Non-pigmented ciliary epithelial cell (primary cell): ENCODE data around the gene FYB2.
"Not testable (repeated sequence)": the region's sequence is repeated elsewhere in the genome, so short reads cannot be mapped to it uniquely, and the experiment has no call there.

Experiments used
- DNase-seq: peaks from one replicate; pipeline ENCODE4 v3.0.0-alpha.2; 2010; ENCODE audit warnings: low read depth

Gene FYB2

DNA sequence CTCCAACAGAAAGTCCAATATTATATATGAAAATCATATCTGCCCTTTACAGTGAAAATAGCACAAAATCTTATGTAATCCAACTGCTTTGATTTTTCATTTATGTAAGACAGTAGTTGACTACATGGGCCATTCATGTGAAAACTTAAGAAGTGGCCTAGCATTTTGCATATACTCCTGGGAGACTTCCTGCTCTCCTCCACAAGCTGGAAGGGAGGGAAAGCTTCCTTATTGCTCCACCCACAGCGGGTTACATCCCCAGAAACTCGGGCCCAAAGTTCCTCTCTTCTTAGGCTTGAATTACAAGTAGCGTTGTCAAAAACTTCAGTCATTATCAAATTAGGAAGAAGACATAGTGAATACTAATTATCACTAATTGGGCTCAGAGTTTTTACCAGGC is 29.2 kb downstream of the FYB2 start:
- DNase-seq, result no peak

- DNase-seq, result no peak
Observed at GRCh38 chr1:56788588-56788987, 30.6 kb downstream of the FYB2 start.

GRCh38 chr1:56788102-56788501 is 31.1 kb downstream of the FYB2 start:
- DNase-seq, result no peak

- DNase-seq, result no peak
Observed at GRCh38 chr1:56787330-56787729, 31.9 kb downstream of the FYB2 start.

DNA sequence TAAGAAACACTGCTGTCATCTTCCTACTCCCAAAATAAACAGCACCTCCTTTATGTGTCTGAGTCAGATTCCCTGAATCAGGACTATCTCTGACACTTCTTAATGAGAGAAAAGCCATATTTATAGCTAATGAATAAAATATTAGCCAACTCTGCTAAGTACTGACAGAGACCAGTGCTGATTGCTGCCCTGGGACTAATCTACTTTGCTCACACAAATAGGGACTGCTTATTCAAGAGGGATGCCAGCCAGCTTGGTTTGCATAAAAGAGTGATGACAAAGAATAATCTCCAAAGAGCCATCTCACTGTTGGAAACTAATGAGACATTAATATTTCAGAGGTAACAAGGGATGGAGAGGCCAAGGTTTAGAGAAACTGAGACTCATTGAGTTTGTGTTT is 36.4 kb downstream of the FYB2 start:
- DNase-seq, result no peak

DNA sequence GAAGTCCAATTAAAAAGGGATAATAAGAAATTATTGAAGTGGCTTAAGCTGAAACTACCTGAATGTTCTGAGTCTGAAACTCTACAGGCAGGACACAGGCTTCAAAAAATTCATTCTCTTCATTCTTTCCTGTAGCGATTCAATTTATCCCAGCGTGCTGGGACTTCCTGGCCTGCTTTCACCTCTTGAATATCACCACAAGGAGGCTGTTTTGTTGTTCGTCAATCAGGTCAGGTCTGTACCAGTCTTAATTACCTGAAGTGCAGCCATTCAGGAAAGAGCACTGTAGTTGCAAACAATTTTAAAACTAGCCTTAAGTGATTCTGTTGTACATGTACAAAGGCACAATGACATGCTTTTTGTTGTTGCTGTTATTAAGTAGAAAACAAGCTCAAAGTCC is 38.4 kb downstream of the FYB2 start:
- DNase-seq, result no peak

- no peak for DNase-seq
Observed at GRCh38 chr1:56780128-56780750, 39.0 kb downstream of the FYB2 start.

DNA sequence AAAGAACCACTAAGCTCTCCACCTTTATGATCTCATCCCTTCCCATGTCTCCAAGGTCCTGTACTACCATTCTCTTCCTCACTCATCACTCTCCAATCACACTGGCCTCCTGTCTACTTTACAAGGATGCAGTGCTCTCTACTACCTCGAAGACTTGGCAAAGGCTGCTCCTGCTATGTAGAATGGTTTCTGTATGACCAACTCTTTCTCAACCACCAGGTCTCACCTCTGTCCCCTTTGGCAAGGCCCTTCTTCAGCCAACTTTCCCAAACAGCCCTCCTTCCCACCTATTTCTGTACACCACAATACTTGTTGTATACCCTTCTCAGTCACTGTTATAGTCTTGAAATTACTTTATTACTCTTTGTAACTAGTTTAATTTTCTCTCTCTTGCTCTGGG is 41.2 kb downstream of the FYB2 start:
- no peak for DNase-seq

DNA sequence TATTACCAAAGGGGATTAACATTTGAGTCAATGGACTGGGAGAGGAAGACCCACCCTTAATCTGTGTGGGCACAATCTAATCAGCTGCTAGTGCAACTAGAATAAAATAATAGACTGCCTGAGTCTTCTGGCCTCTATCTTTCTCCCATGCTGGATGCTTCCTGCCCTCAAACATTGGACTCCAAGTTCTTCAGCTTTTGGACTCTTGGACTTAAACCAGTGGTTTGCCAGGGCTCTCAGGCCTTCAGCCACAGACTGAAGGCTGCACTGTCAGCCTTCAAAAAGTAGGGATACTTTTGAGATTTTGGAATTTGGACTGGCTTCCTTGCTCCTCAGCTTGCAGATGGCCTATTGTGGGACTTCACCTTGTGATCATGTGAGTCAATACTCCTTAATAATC is 44.5 kb downstream of the FYB2 start:
- not testable (repeated sequence) for DNase-seq

DNA sequence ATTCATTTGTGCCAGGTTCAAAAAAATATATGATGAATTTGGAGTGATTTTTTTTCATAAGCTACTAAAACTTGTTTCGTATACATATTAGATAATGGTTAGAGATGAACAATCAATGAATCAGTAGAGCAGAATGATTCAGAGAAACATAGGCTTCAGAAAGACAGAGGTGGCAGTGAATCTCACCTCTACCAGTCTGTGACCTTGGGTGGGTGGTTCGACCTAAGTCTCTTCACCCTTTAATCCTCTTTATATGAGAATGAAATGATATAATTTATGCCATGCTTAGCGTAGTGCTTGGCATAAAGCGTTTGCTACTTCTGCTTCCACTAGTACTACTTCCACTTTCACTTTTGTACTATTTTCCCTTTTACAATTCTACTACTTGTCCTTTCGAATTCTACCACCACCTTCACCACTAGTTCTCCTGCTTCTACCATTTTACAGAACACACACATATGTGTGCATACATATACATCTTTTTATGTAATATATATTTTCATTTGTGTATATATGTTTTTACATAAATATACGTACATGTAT is 45.1 kb downstream of the FYB2 start:
- DNase-seq, result no peak

DNA sequence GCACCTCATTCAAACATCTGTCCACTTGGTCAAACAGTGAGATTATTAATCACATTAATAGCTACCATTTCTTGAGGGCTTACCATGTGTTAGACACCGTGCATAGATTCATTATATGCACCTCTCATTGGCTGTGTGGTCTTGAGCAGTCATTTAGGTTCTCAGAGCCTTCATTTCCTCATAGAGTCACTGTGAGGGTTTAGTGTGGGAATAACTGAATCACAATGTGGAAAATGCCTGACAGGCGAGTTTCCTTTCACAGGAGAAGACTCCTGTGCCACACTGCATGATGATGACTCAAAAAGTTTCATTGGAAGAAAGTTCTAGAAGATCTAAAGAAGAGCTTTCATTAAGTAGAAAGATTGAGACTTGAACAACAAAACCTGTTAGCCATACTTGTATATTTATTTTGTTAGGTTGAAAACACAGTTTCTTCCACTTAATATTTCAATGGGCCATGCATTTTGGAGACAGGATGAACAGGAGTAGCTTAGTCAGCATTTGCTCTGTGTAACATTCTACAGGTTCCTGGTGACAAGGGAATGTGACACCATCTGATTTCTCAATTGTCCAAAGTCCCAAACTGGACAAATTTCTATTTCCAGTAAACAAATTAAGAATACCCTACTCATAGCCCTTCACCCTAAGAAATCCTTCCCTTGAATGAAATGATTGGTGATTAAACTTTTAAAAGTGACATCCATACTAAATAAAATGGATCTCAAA is 45.7 kb downstream of the FYB2 start:
- DNase-seq, result no peak

GRCh38 chr1:56771717-56772116 is 47.5 kb downstream of the FYB2 start:
- DNase-seq, result no peak

DNA sequence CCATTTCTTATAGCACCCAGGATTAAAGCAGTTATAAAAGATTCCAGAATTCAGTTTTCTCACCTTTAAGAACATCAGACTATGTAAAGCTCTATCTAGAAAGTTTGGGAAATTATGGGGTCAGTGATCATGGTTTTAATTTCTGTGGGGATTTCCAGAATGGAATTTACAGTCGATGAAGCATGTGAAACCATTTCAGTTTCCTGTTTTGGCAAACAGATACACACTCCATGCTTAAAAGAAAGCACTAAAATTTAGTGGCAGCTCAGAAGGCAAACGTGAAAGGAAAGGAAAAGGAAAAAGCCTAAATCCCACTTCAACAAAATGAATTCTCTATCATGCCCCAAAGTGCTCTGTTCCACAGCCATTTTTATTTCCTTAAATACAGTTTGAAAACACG is 60.4 kb downstream of the FYB2 start:
- DNase-seq, result no peak

- no peak for DNase-seq
Observed at GRCh38 chr1:56758135-56758534, 61.1 kb downstream of the FYB2 start.

- DNase-seq, result no peak
Observed at GRCh38 chr1:56755911-56756310, 63.3 kb downstream of the FYB2 start.

DNA sequence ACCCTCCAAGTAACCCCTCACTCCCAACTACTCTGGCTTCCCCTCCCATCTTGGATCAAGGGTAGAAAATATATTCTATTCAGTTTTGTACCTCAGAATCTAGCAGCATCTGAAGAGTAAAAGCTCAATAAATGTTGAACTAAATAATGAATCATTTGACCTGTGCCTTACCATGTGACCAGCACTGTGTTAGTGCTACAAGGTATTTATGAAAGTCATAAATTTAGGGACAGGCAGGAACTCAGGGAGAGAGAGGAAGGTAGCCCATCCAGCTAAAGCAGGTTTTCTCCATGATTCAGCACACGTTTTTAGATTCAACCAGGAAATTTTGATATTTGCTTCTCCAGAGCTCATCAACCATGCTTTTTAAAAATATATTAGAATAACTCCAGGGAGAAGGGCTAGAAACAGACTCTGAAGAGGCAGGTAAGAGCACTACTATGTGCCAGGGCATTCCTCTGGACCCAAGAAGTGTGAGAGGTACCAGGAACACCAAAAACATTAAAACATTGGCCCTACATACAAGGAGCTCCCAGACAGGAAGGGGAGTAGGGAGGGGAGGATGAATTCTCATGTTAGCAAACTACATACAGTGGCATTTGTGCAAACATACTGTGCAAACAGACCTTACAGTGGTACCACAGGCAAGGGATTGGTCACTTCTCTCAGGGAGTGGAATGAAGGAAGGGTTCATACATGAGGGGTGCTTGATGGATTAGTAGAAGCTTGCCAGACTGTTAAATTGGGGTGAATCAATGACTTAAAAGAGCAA is 64.3 kb downstream of the FYB2 start:
- DNase-seq, result no peak

- no peak for DNase-seq
Observed at GRCh38 chr1:56745231-56745630, 74.0 kb downstream of the FYB2 start.

DNA sequence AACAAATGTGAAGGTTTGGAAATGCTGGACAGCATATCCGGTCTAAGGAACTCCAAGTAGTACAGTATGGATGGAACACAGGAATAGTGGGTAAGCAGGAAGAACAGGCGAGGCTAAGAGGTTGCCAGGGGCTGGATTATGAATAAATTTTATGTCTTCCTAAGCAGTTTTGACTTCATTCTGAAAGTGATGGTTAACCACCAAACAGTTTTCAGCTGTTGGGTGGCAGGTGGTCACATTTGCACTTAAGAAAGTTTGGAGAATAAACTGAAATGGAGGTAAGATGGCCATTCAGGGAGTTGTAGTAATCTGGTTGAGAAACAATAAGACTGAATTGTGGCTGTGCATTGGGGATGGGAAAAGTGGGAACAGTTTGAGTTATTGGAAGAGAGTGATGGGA is 90.2 kb downstream of the FYB2 start:
- DNase-seq, result no peak

GRCh38 chr1:56726706-56727105 is 92.5 kb downstream of the FYB2 start:
- DNase-seq, result no peak

DNA sequence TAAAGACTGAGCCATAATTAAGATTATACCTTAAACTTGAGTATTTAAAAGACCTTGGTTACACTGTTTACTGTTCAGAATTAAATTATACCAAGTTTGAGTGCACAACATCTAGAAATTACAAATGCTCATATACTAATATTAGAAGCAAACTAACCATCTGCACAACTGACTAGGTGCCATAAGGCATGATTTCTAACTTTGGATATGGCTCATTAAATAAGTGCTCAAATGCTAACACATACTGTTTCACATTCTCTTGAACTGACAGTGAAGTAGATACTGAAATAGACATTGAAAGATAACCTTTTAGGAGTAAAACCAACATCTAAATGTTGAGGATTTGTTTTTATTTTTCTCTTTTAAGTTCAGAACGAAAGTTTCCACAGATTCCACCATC is 100.0 kb downstream of the FYB2 start:
- DNase-seq, result no peak

DNA sequence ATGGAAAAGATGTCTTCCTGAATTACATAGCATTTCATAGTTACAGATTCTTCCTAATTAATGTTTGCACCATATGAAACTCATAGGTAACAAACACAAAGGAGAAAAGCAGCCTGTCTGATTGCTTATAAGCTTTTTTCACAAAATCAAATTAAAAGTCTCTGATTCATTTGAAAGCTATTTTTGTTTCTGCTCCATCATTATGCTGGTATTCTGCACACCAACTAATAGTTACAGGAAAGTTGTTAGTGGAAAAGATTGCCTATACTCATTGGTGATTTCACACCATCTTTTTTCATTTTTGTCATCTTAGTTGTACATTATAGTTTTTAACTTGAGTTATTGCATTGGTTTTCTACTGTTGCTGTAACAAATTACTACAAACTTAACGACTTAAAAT is 104.0 kb downstream of the FYB2 start:
- DNase-seq, result peak; percentile 2

- DNase-seq, result no peak
Observed at GRCh38 chr1:56713112-56713511, 106.1 kb downstream of the FYB2 start.

- DNase-seq, result no peak
Observed at GRCh38 chr1:56712150-56712549, 107.1 kb downstream of the FYB2 start.
